BE2C (cell line): ENCODE measurements around the gene RECK.

Source experiments
- DNase-seq: peaks from one replicate; pipeline ENCODE4 v3.0.0-alpha.2; 2020
- H3K27me3 ChIP-seq: fragments of 250-450 bp; sonication (Bioruptor Pico); 2 replicates; pipeline ENCODE4 v1.5.1; 2020; ENCODE audit warnings: mild to moderate bottlenecking
- H3K36me3 ChIP-seq: fragments of 250-450 bp; sonication (Bioruptor Pico); 2 replicates; pipeline ENCODE4 v1.5.1; 2020; ENCODE audit warnings: mild to moderate bottlenecking
- H3K4me1 ChIP-seq: fragments of 250-450 bp; sonication (Bioruptor Pico); 2 replicates; pipeline ENCODE4 v1.5.1; 2020
- H3K4me3 ChIP-seq: 2 replicates; pipeline ENCODE4 v1.5.1; 2011; ENCODE audit warnings: low read depth, low read length
- H3K9me3 ChIP-seq: fragments of 250-450 bp; sonication (Bioruptor Pico); 2 replicates; pipeline ENCODE4 v1.5.1; 2020
- CTCF ChIP-seq: IDR thresholded peaks from 2 replicates; pipeline ENCODE4 v1.5.1; 2012; ENCODE audit warnings: mild to moderate bottlenecking, low read depth, low read length

Gene RECK

DNA sequence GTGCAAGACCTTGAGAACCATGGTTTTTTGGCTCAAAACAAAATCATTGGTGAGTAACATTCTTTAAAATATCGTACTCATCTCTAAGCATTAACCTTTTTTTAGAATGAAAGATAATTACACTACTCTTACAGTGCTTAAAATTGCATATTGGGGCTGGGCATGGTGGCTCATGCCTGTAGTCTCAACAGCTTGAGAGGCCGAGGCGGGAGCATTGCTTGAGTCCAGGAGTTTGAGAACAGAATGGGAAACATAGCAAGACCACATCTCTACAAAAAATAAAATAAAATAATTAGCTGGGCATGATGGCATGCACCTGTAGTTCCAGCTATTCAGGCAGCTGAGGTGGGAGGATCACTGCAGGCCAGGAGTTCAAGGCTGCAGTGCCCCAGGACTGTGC is 2.9 kb upstream of the RECK start:
- no peak for DNase-seq

GRCh38 chr9:36034234-36034633 is 2.5 kb upstream of the RECK start:
- Histone ChIP-seq H3K36me3 (peaks cover 3% of the 10 kb centered on the region; the same call in 1 of the 2 replicates), H3K4me3 (no peak overlapping the region), H3K27me3 (no peaks in the 10 kb centered on the region), H3K9me3 (no peaks in the 10 kb centered on the region), H3K4me1 (peaks cover 4% of the 10 kb centered on the region; the same call in 1 of the 2 replicates)
- no peak for DNase-seq
- TF ChIP-seq CTCF = no peak

More for the DNA sequence above, 2.9 kb upstream of the RECK start:
- H3K4me3 ChIP-seq = no peak overlapping the region
- H3K36me3 ChIP-seq = peaks cover 3% of the 10 kb centered on the region; the same call in 1 of the 2 replicates
- H3K9me3 ChIP-seq = no peaks in the 10 kb centered on the region
- no peak for TF ChIP-seq CTCF
- no peaks in the 10 kb centered on the region for H3K27me3 ChIP-seq
- peaks cover 4% of the 10 kb centered on the region; the same call in 1 of the 2 replicates for H3K4me1 ChIP-seq

GRCh38 chr9:36035006-36035405 is 1.7 kb upstream of the RECK start:
- Histone ChIP-seq H3K4me1 (no peaks in the 10 kb centered on the region), H3K36me3 (peaks cover 3% of the 10 kb centered on the region; the same call in 1 of the 2 replicates), H3K9me3 (no peaks in the 10 kb centered on the region), H3K4me3 (no peak overlapping the region), H3K27me3 (no peaks in the 10 kb centered on the region)
- TF ChIP-seq CTCF = no peak
- DNase-seq = no peak

DNA sequence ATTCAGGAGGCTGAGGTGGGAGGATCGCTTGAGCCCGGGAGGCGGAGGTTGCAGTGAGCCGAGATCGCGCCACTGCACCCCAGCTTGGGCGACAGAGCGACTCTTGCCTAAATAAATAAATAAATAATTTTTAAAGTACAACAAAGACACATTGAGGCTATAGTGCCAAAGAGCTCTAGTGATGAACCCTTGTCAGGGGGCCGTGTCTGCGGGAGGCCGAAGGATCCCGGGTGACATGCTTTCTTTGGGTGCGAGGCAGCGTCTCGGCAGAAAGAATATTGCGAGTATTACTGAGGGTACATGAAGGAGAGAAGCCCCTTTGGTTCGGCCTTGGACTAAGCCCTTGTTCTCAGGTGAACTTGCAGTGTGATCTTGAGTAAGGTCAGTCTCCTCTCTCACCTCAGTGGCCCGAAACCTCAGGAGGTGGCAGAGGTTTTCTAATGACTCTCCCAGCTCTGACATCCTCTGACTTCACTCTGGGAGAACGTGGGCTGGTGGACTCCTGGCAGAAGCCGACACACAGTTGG is 397 bp upstream of the RECK start:
- no peak for TF ChIP-seq CTCF
- peaks cover 3% of the 10 kb centered on the region; the same call in 1 of the 2 replicates for H3K36me3 ChIP-seq
- H3K4me3 ChIP-seq = peak overlapping the region; percentile 94
- H3K4me1 ChIP-seq = no peaks in the 10 kb centered on the region
- DNase-seq = no peak
- H3K9me3 ChIP-seq = no peaks in the 10 kb centered on the region
- H3K27me3 ChIP-seq = no peaks in the 10 kb centered on the region

- peak overlapping the region; percentile 94 for H3K4me3 ChIP-seq
- no peak for TF ChIP-seq CTCF
- DNase-seq = no peak
- no peaks in the 10 kb centered on the region for H3K4me1 ChIP-seq
- H3K27me3 ChIP-seq = no peaks in the 10 kb centered on the region
- H3K9me3 ChIP-seq = no peaks in the 10 kb centered on the region
- peaks cover 3% of the 10 kb centered on the region; the same call in 1 of the 2 replicates for H3K36me3 ChIP-seq
Measured at GRCh38 chr9:36037549-36038122, 923 bp downstream of the RECK start.

DNA sequence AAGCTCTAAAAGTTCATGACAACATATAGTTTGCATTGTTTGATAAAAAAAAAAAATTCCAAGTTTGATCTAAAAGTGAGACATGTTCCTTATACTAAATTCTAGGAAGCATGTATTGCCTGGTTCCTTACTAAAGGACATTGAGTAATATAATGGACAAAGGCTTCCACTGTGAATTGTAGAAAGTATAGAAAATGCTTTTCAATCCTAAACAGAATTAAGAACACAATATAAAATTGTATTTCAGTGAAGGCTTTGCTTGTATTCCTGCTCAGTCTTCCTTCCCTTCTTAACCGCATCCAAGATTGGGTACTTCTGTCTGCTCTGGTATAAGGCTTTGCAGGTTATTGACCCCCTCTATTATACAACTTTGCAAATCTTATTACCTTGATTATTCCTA is 2.4 kb downstream of the RECK start:
- Histone ChIP-seq H3K4me1 (no peaks in the 10 kb centered on the region), H3K36me3 (peaks cover 3% of the 10 kb centered on the region; the same call in 1 of the 2 replicates), H3K4me3 (no peak overlapping the region), H3K27me3 (no peaks in the 10 kb centered on the region), H3K9me3 (no peaks in the 10 kb centered on the region)
- DNase-seq = no peak
- no peak for TF ChIP-seq CTCF
